ENCODE data around the gene ESM1. TPM values are rescaled to one million over a fixed set of nuclear protein-coding genes. Genes with fewer than 3 reads are reported as not detected.

The ESM1 gene
- total RNA-seq, 4 donors from 2014 or later, result 0.33 TPM; not detected in 3

- no peak overlapping the region for H3K4me3 ChIP-seq
- no peaks in the 10 kb centered on the region for H3K36me3 ChIP-seq
- H3K4me1 ChIP-seq, result no peaks in the 10 kb centered on the region
- no peaks in the 10 kb centered on the region for H3K9me3 ChIP-seq
- H3K27ac ChIP-seq (replicated peaks in 1 of 4), result no peak overlapping the region
- TF ChIP-seq CTCF (IDR thresholded peaks at IDR 0.05), result no peak
- TF ChIP-seq POLR2AphosphoS5 (IDR thresholded peaks at IDR 0.05), result no peak
- no peak for TF ChIP-seq EP300 (IDR thresholded peaks at IDR 0.05)
- no peak for TF ChIP-seq POLR2A (IDR thresholded peaks at IDR 0.05; ENCODE audit: low read depth)
- intact Hi-C loops (cut with DNase I), result no loop called here
- DNase-seq (ENCODE audit: extremely low spot score), result no peak
- peaks cover 0 to 17% (median 0%) of the 10 kb centered on the region in 4 donors for H3K27me3 ChIP-seq
- WGBS, result 67% methylated on average over 1 of the region's 1 CpG
These were observed 2.8 kb upstream of the ESM1 start for GRCh38 chr5:54988218-54988617.

- Histone ChIP-seq H3K4me3 (no peak overlapping the region), H3K9me3 (no peaks in the 10 kb centered on the region), H3K4me1 (no peaks in the 10 kb centered on the region), H3K27me3 (peaks cover 0 to 28% (median 0%) of the 10 kb centered on the region in 4 donors), H3K36me3 (no peaks in the 10 kb centered on the region), H3K27ac (replicated peaks in 1 of 4) (no peak overlapping the region)
- no peak for DNase-seq (ENCODE audit: extremely low spot score)
- no peak for TF ChIP-seq CTCF (IDR thresholded peaks at IDR 0.05)
- TF ChIP-seq EP300 (IDR thresholded peaks at IDR 0.05), result no peak
- TF ChIP-seq POLR2A (IDR thresholded peaks at IDR 0.05; ENCODE audit: low read depth), result no peak
- TF ChIP-seq POLR2AphosphoS5 (IDR thresholded peaks at IDR 0.05), result no peak
- 51% methylated on average over 5 of the region's 5 CpGs for WGBS
- intact Hi-C loops (cut with DNase I), result no loop called here
These were observed 869 bp upstream of the ESM1 start for GRCh38 chr5:54986269-54986654.

GRCh38 chr5:54981928-54982327, 3.5 kb downstream of the ESM1 start:
- peaks cover 0 to 45% (median 0%) of the 10 kb centered on the region in 4 donors for H3K27me3 ChIP-seq
- no peaks in the 10 kb centered on the region for H3K9me3 ChIP-seq
- H3K4me1 ChIP-seq, result no peaks in the 10 kb centered on the region
- no peak overlapping the region for H3K4me3 ChIP-seq
- intact Hi-C loops (cut with DNase I), result no loop called here
- TF ChIP-seq EP300 (IDR thresholded peaks at IDR 0.05), result no peak
- no peak for TF ChIP-seq POLR2AphosphoS5 (IDR thresholded peaks at IDR 0.05)
- TF ChIP-seq CTCF (IDR thresholded peaks at IDR 0.05), result no peak
- TF ChIP-seq POLR2A (IDR thresholded peaks at IDR 0.05; ENCODE audit: low read depth), result no peak
- WGBS, result 65% methylated on average over 7 of the region's 7 CpGs
- H3K27ac ChIP-seq (replicated peaks in 1 of 4), result no peak overlapping the region
- H3K36me3 ChIP-seq, result no peaks in the 10 kb centered on the region
- DNase-seq (ENCODE audit: extremely low spot score), result peak; percentile 77

GRCh38 chr5:54975701-54976100, 9.7 kb downstream of the ESM1 start:
- no peak overlapping the region for H3K27ac ChIP-seq (replicated peaks in 1 of 4)
- peak; percentile 19 for DNase-seq (ENCODE audit: extremely low spot score)
- intact Hi-C loops (cut with DNase I), result no loop called here
- peaks cover 0 to 20% (median 0%) of the 10 kb centered on the region in 4 donors for H3K27me3 ChIP-seq
- WGBS, result 75% methylated on average over 1 of the region's 1 CpG
- no peak overlapping the region for H3K4me3 ChIP-seq
- no peaks in the 10 kb centered on the region for H3K4me1 ChIP-seq
- H3K9me3 ChIP-seq, result no peaks in the 10 kb centered on the region
- H3K36me3 ChIP-seq, result no peaks in the 10 kb centered on the region
- TF ChIP-seq POLR2AphosphoS5 (IDR thresholded peaks at IDR 0.05) (no peak), EP300 (IDR thresholded peaks at IDR 0.05) (no peak), POLR2A (IDR thresholded peaks at IDR 0.05; ENCODE audit: low read depth) (no peak), CTCF (IDR thresholded peaks at IDR 0.05) (no peak)

Measured in esophagus muscularis mucosa (tissue), 4 donors.